T-helper 2 cell treated with Interferon-gamma antibody and Interleukin-4, amounts not matched to agents 5 μg/mL and 100 μg/mL, for 36 hours (primary cell): ENCODE measurements around the gene SMARCA1.

Experiments
- DNase-seq: peaks from one replicate; pipeline ENCODE4 v3.0.0; 2021; ENCODE audit warnings: low spot score
- H3K27ac Mint-ChIP-seq: one replicate; pipeline ENCODE4 v1.8.0; 2021; ENCODE audit warnings: mild to moderate bottlenecking, mixed read lengths
- H3K27me3 Mint-ChIP-seq: one replicate; pipeline ENCODE4 v1.8.0; 2021; ENCODE audit warnings: low read depth, mixed read lengths
- H3K36me3 Mint-ChIP-seq: one replicate; pipeline ENCODE4 v1.8.0; 2021; ENCODE audit warnings: low read depth, mixed read lengths
- H3K4me1 Mint-ChIP-seq: one replicate; pipeline ENCODE4 v1.8.0; 2021; ENCODE audit warnings: low read depth, mixed read lengths
- H3K4me3 Mint-ChIP-seq: one replicate; pipeline ENCODE4 v1.8.0; 2022; ENCODE audit warnings: mild to moderate bottlenecking, moderate library complexity, mixed read lengths
- H3K9me3 Mint-ChIP-seq: one replicate; pipeline ENCODE4 v1.8.0; 2021; ENCODE audit warnings: mixed read lengths

The SMARCA1 gene

DNA sequence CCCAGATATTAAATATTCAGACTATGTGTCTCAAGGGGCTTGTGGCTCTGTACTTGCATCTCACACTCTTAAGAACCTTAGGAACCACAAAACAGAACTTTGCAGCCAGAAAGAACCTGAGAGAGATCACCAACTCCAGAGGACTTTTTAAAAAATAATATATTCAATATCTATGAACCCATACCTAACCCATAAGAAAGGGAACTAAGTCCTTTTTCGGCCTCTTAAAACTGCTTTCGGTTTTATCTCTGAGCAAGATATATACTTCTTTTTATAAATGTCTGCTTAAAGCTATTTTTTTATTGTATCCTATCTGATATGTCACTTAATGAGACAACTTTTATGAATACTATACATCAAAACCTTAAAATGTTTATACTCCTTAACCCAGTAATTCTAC, 10.9 kb downstream of the SMARCA1 start:
- no peaks in the 10 kb centered on the region for H3K9me3 Mint-ChIP-seq
- H3K36me3 Mint-ChIP-seq = no peaks in the 10 kb centered on the region
- no peak overlapping the region for H3K4me3 Mint-ChIP-seq
- no peaks in the 10 kb centered on the region for H3K27me3 Mint-ChIP-seq
- H3K4me1 Mint-ChIP-seq = no peaks in the 10 kb centered on the region
- no peak for DNase-seq
- H3K27ac Mint-ChIP-seq = no peak overlapping the region

- H3K4me1 Mint-ChIP-seq = no peaks in the 10 kb centered on the region
- no peaks in the 10 kb centered on the region for H3K36me3 Mint-ChIP-seq
- no peak overlapping the region for H3K4me3 Mint-ChIP-seq
- no peaks in the 10 kb centered on the region for H3K27me3 Mint-ChIP-seq
- no peak for DNase-seq
- no peak overlapping the region for H3K27ac Mint-ChIP-seq
- no peaks in the 10 kb centered on the region for H3K9me3 Mint-ChIP-seq
Measured at GRCh38 chrX:129511689-129512088, 11.6 kb downstream of the SMARCA1 start.

- H3K27ac Mint-ChIP-seq = no peak overlapping the region
- no peaks in the 10 kb centered on the region for H3K36me3 Mint-ChIP-seq
- no peaks in the 10 kb centered on the region for H3K9me3 Mint-ChIP-seq
- no peaks in the 10 kb centered on the region for H3K4me1 Mint-ChIP-seq
- DNase-seq = no peak
- H3K27me3 Mint-ChIP-seq = no peaks in the 10 kb centered on the region
- no peak overlapping the region for H3K4me3 Mint-ChIP-seq
Measured at GRCh38 chrX:129510331-129510730, 13.0 kb downstream of the SMARCA1 start.

GRCh38 chrX:129497146-129497843, 26.0 kb downstream of the SMARCA1 start:
- Mint-ChIP-seq H3K4me1 (no peaks in the 10 kb centered on the region), H3K9me3 (no peaks in the 10 kb centered on the region), H3K36me3 (no peaks in the 10 kb centered on the region), H3K27ac (no peak overlapping the region), H3K27me3 (no peaks in the 10 kb centered on the region), H3K4me3 (no peak overlapping the region)
- no peak for DNase-seq

GRCh38 chrX:129496625-129497024, 26.7 kb downstream of the SMARCA1 start:
- no peaks in the 10 kb centered on the region for H3K36me3 Mint-ChIP-seq
- no peak for DNase-seq
- H3K9me3 Mint-ChIP-seq = no peaks in the 10 kb centered on the region
- H3K4me1 Mint-ChIP-seq = no peaks in the 10 kb centered on the region
- no peak overlapping the region for H3K4me3 Mint-ChIP-seq
- no peaks in the 10 kb centered on the region for H3K27me3 Mint-ChIP-seq
- H3K27ac Mint-ChIP-seq = no peak overlapping the region

DNA sequence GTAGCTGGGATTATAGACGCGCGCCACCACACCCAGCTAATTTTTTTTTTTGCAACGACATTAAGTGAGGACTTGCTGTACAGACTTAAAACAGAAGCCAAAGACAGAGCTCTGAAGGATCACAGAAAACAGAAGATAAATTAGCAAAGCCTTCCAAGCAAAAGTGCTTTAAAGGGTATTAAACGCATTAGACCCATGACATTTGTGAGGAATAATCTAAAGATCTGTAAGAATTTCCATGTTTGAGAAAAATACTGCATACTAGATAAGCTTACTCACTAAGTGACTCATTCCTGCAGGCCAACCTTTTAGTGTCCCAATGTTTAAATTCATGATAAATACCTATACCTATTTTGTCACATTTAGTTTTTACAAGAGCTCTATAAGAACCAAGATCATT, 27.4 kb downstream of the SMARCA1 start:
- DNase-seq = no peak
- Mint-ChIP-seq H3K36me3 (no peaks in the 10 kb centered on the region), H3K27me3 (no peaks in the 10 kb centered on the region), H3K4me3 (no peak overlapping the region), H3K27ac (no peak overlapping the region), H3K9me3 (no peaks in the 10 kb centered on the region), H3K4me1 (no peaks in the 10 kb centered on the region)

- DNase-seq = no peak
- H3K27me3 Mint-ChIP-seq = no peaks in the 10 kb centered on the region
- H3K27ac Mint-ChIP-seq = no peak overlapping the region
- no peaks in the 10 kb centered on the region for H3K4me1 Mint-ChIP-seq
- no peak overlapping the region for H3K4me3 Mint-ChIP-seq
- H3K9me3 Mint-ChIP-seq = no peaks in the 10 kb centered on the region
- H3K36me3 Mint-ChIP-seq = no peaks in the 10 kb centered on the region
Measured at GRCh38 chrX:129494887-129495286, 28.4 kb downstream of the SMARCA1 start.

- DNase-seq = no peak
Measured at GRCh38 chrX:129493643-129494042, 29.6 kb downstream of the SMARCA1 start.

GRCh38 chrX:129490330-129490729, 33.0 kb downstream of the SMARCA1 start:
- Mint-ChIP-seq H3K27ac (no peak overlapping the region), H3K36me3 (no peaks in the 10 kb centered on the region)

More at GRCh38 chrX:129493643-129494042, 29.6 kb downstream of the SMARCA1 start:
- H3K27me3 Mint-ChIP-seq = no peaks in the 10 kb centered on the region
- no peaks in the 10 kb centered on the region for H3K9me3 Mint-ChIP-seq
- H3K4me3 Mint-ChIP-seq = no peak overlapping the region
- H3K27ac Mint-ChIP-seq = no peak overlapping the region
- no peaks in the 10 kb centered on the region for H3K4me1 Mint-ChIP-seq
- H3K36me3 Mint-ChIP-seq = no peaks in the 10 kb centered on the region

DNA sequence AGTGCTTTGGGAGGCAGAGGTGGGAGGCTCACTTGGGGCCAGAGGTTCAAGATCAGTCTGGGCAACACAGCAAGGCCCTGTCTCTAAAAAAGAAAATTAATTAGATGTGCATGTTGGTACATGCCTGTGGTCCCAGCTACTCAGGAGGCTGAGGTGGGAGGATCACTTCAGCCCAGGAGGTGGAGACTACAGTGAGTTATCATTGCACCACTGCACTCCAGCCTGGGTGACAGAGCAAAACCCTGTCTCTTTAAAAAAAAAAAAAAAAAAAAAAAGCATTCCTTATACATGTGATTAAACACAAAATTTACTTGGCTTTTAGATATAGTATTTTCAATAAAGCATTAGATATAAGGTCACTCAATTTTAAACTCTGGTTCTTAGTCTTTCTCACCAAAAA, 34.9 kb downstream of the SMARCA1 start:
- Mint-ChIP-seq H3K36me3 (no peaks in the 10 kb centered on the region), H3K9me3 (no peaks in the 10 kb centered on the region), H3K27ac (no peak overlapping the region), H3K27me3 (no peaks in the 10 kb centered on the region), H3K4me1 (no peaks in the 10 kb centered on the region), H3K4me3 (no peak overlapping the region)
- DNase-seq = no peak

More at GRCh38 chrX:129490330-129490729, 33.0 kb downstream of the SMARCA1 start:
- DNase-seq = no peak
- Mint-ChIP-seq H3K27me3 (no peaks in the 10 kb centered on the region), H3K4me1 (no peaks in the 10 kb centered on the region), H3K9me3 (no peaks in the 10 kb centered on the region), H3K4me3 (no peak overlapping the region)

GRCh38 chrX:129480889-129481288, 42.4 kb downstream of the SMARCA1 start:
- DNase-seq = no peak
- H3K4me3 Mint-ChIP-seq = no peak overlapping the region
- no peak overlapping the region for H3K27ac Mint-ChIP-seq
- H3K4me1 Mint-ChIP-seq = no peaks in the 10 kb centered on the region
- H3K27me3 Mint-ChIP-seq = no peaks in the 10 kb centered on the region
- no peaks in the 10 kb centered on the region for H3K36me3 Mint-ChIP-seq
- H3K9me3 Mint-ChIP-seq = no peaks in the 10 kb centered on the region

DNA sequence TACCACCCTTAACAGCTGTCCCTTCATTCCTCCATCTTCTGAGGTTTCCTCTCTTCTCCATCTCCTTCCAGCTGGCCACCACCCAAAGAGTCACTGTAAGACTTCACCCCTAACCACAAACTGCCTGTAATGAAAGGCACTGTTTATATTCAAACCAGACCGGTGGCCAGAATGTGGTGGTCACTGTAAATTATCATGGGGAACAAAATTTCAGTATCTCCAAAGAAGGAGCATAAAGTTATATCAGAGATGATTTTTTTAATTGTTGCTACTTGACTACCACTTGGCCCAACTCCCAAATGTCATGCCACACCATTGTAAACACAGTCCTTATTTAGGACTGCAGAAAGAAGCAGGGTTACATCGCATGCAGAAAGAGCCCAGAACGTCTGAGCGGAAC, 44.8 kb downstream of the SMARCA1 start:
- no peak overlapping the region for H3K4me3 Mint-ChIP-seq
- no peak for DNase-seq
- no peaks in the 10 kb centered on the region for H3K4me1 Mint-ChIP-seq
- H3K27me3 Mint-ChIP-seq = no peaks in the 10 kb centered on the region
- H3K27ac Mint-ChIP-seq = no peak overlapping the region
- no peaks in the 10 kb centered on the region for H3K9me3 Mint-ChIP-seq
- H3K36me3 Mint-ChIP-seq = no peaks in the 10 kb centered on the region

GRCh38 chrX:129472116-129472515, 51.2 kb downstream of the SMARCA1 start:
- no peaks in the 10 kb centered on the region for H3K36me3 Mint-ChIP-seq
- no peak overlapping the region for H3K27ac Mint-ChIP-seq
- no peaks in the 10 kb centered on the region for H3K9me3 Mint-ChIP-seq
- no peak for DNase-seq
- peaks cover 2% of the 10 kb centered on the region for H3K27me3 Mint-ChIP-seq
- no peak overlapping the region for H3K4me3 Mint-ChIP-seq
- H3K4me1 Mint-ChIP-seq = no peaks in the 10 kb centered on the region

DNA sequence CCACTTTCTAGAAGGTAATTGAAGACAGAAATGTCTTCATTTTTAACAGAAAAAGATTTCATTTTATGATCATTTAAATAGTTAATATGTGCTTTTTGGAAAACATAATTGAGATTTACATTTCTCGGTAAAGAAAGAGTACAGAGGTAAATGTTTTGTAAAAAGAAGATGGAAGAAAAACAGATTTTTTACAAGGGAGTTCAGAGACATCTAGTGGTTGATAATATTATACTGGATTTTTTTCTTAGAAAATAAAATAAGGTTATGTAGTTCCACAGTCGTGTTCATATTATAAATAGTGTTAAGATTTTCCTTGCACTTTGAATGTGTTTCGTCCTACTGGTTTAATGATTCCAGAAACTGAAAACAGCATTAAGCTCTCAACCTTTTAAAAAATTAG, 60.6 kb downstream of the SMARCA1 start:
- no peaks in the 10 kb centered on the region for H3K36me3 Mint-ChIP-seq
- no peak for DNase-seq
- H3K4me1 Mint-ChIP-seq = no peaks in the 10 kb centered on the region
- H3K4me3 Mint-ChIP-seq = no peak overlapping the region
- H3K27ac Mint-ChIP-seq = no peak overlapping the region
- no peaks in the 10 kb centered on the region for H3K9me3 Mint-ChIP-seq
- no peaks in the 10 kb centered on the region for H3K27me3 Mint-ChIP-seq

DNA sequence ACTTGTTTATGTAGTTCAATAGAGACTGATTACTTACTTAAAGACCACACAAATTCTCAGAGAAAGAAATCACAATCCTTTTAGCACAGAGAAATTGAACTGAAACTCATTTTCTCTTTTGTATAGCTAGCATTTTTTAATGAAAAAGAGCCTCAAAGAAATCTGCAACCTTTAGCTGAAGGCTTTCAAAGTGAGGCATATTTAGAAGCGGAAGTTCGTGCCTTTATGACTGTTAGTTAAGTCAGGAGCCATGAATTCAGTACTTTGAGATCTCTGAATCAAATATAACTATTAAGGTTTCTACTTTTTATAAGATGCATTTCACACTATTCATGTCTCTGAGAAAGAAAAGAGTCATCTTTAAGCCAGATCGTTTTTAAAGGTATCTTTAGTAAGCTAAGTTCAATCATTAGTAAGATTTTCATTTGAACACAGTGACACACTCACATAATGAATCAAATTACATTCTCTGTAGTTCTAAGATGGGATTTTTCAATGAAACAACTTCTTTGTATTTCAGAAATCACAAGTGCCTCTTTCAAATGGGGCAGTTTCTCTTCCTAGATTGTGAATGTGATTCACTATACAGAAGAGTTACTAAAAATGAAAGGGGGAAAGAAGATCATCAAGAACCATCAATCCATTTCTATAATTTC, 61.4 kb downstream of the SMARCA1 start:
- H3K4me1 Mint-ChIP-seq = no peaks in the 10 kb centered on the region

More for the DNA sequence above, 61.4 kb downstream of the SMARCA1 start:
- H3K27me3 Mint-ChIP-seq = no peaks in the 10 kb centered on the region
- H3K27ac Mint-ChIP-seq = no peak overlapping the region
- H3K36me3 Mint-ChIP-seq = no peaks in the 10 kb centered on the region
- no peak overlapping the region for H3K4me3 Mint-ChIP-seq
- no peak for DNase-seq
- no peaks in the 10 kb centered on the region for H3K9me3 Mint-ChIP-seq
